ENCODE measurements around the gene ERLIN1. TPM values are rescaled to one million over a fixed set of nuclear protein-coding genes. Genes with fewer than 3 reads are reported as not detected.

ERLIN1 gene
- total RNA-seq, 6 experiments from 2014 or later, result 37.1 to 82.0 (median 54.1) TPM

DNA sequence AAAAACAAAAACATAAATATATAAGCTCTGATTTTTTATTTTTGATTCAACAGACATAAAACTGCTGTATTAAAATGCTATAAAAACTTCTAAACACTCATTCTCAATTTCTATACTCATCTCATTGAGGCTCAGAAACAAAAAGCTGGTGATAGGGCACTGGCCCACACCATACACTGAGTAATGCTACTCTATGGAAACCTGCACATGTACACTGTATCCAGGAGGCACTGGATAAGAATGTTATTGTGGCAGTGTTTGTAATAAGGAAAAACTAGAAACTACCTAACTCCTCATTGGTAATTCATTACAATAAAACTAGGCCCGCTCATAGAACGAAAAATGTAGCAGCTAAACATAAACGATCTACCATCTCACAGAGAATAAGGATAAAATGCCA is 23.1 kb downstream of the ERLIN1 start:
- Histone ChIP-seq H3K9me3 (no peaks in the 10 kb centered on the region), H3K36me3 (peaks cover 0 to 10% (median 0%) of the 10 kb centered on the region in 4 donors), H3K27ac (no peak overlapping the region), H3K27me3 (no peaks in the 10 kb centered on the region), H3K4me3 (no peak overlapping the region), H3K4me1 (peaks cover 0 to 26% (median 7%) of the 10 kb centered on the region in 4 donors)
- DNase-seq (no peak), ATAC-seq (no peak)
- TF ChIP-seq, protein P1, sequence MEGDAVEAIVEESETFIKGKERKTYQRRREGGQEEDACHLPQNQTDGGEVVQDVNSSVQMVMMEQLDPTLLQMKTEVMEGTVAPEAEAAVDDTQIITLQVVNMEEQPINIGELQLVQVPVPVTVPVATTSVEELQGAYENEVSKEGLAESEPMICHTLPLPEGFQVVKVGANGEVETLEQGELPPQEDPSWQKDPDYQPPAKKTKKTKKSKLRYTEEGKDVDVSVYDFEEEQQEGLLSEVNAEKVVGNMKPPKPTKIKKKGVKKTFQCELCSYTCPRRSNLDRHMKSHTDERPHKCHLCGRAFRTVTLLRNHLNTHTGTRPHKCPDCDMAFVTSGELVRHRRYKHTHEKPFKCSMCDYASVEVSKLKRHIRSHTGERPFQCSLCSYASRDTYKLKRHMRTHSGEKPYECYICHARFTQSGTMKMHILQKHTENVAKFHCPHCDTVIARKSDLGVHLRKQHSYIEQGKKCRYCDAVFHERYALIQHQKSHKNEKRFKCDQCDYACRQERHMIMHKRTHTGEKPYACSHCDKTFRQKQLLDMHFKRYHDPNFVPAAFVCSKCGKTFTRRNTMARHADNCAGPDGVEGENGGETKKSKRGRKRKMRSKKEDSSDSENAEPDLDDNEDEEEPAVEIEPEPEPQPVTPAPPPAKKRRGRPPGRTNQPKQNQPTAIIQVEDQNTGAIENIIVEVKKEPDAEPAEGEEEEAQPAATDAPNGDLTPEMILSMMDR (IDR thresholded peaks at IDR 0.05), result no peak
- no peak for TF ChIP-seq POLR2A (IDR thresholded peaks at IDR 0.05)
- intact Hi-C loops (cut with DNase I), result no loop called here
- 100% methylated on average over 3 of the region's 3 CpGs for WGBS (ENCODE audit: insufficient coverage, low coverage, low lambda C conversion rate, missing lambda C conversion rate)

DNA sequence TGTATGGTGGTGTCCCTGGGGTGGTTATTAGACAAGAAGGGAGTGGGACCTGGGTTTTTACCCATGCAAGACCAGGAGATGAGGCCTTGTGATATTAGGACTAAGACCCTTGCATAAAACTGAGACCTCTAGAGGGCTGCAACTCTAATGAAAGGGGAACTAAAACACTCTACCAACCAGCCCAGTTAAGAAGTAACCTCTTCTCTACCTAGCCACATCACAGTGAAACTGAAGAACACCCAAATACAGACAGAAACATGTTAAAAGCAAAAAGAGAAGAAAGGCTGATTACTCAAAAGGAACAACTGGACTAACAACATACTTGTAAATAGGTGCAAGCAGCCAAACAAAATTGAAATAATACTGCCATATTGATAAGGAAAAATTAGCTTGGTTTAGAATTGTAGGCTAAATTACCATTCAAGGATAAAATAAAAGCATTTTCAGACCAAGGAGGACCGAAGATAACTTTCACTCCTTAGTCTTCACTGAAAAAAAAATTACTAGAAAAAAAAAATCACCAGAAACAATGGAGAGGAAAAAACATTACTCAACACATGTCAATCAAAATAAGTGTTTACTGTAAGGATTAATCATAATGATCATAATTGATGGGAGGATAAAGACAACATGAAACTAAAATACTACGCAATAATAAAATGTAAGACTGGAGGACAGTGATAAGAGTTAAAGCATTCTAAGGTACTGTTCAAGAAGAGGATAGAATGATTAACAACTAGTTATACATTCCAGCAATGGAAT is 27.6 kb downstream of the ERLIN1 start:
- WGBS (ENCODE audit: insufficient coverage, low coverage, low lambda C conversion rate, missing lambda C conversion rate), result 72% methylated on average over 2 of the region's 2 CpGs
- peaks cover 0 to 9% (median 3%) of the 10 kb centered on the region in 4 donors for H3K4me1 ChIP-seq
- intact Hi-C loops (cut with DNase I), result no loop called here
- no peak for TF ChIP-seq POLR2A (IDR thresholded peaks at IDR 0.05)
- TF ChIP-seq, protein P1 (IDR thresholded peaks at IDR 0.05), result no peak
- no peak for ATAC-seq
- no peaks in the 10 kb centered on the region for H3K27me3 ChIP-seq
- H3K4me3 ChIP-seq, result no peak overlapping the region
- no peaks in the 10 kb centered on the region for H3K9me3 ChIP-seq
- DNase-seq, result no peak
- peaks cover 2 to 40% (median 15%) of the 10 kb centered on the region in 4 donors for H3K36me3 ChIP-seq
- H3K27ac ChIP-seq, result no peak overlapping the region

DNA sequence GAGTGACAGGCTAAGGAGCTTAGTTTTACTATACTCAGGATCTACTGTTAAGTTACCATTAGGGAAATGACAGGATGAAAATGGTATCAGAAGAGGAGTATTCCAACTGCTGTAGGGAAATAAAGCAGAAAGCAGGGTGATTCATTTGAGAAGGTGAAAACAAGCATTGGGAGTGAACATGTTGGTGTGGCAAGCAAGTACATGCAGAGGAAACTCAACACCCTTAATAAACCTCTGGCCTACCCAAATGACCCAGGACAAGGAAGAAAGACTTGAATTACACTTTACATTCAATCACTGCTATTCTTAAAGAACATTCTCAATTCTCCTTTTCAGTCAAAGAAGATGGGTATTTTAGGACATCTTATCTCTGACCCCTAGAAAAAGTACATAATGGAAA is 28.7 kb downstream of the ERLIN1 start:
- no peak for ATAC-seq
- Histone ChIP-seq H3K4me1 (peaks cover 0 to 9% (median 3%) of the 10 kb centered on the region in 4 donors), H3K27ac (no peak overlapping the region), H3K27me3 (no peaks in the 10 kb centered on the region), H3K9me3 (no peaks in the 10 kb centered on the region), H3K36me3 (peaks cover 5 to 46% (median 23%) of the 10 kb centered on the region in 4 donors), H3K4me3 (no peak overlapping the region)
- no peak for TF ChIP-seq POLR2A (IDR thresholded peaks at IDR 0.05)
- TF ChIP-seq, protein P1 (IDR thresholded peaks at IDR 0.05), result no peak
- DNase-seq, result no peak
- intact Hi-C loops (cut with DNase I), result no loop called here

DNA sequence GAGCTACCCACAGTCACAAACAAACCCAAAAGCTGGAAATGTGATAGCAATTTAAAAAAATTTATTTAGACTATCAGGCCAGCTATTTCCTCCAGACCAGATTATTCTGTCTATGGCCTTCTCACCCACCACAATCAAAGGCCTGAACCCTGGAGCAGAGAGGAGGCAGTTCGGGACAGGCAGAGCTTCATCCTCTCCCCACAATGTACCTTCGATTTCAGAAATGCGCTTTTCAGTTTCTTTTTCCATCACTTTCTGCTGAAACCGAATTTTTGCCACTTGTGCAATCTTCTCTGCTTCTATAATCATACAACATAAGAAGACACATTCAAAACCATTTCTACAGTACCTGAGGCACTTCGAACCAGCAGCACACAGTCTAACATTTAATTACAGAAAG is 29.9 kb downstream of the ERLIN1 start:
- no peak overlapping the region for H3K4me3 ChIP-seq
- no peaks in the 10 kb centered on the region for H3K9me3 ChIP-seq
- no peak overlapping the region for H3K27ac ChIP-seq
- H3K27me3 ChIP-seq, result no peaks in the 10 kb centered on the region
- no peak for ATAC-seq
- WGBS (ENCODE audit: insufficient coverage, low coverage, low lambda C conversion rate, missing lambda C conversion rate), result 89% methylated on average over 5 of the region's 5 CpGs
- peaks cover 0 to 9% (median 3%) of the 10 kb centered on the region in 4 donors for H3K4me1 ChIP-seq
- intact Hi-C loops (cut with DNase I), result no loop called here
- no peak for DNase-seq
- H3K36me3 ChIP-seq, result peaks cover 8 to 53% (median 29%) of the 10 kb centered on the region in 4 donors
- TF ChIP-seq, protein P1 (IDR thresholded peaks at IDR 0.05), result no peak
- TF ChIP-seq POLR2A (IDR thresholded peaks at IDR 0.05), result no peak

Data from right lobe of liver (tissue), 6 donors.